IMR-90 (cell line): ENCODE measurements around the gene C14orf119. TPM values are rescaled to one million over a fixed set of nuclear protein-coding genes. Genes with fewer than 3 reads are reported as not detected.

Experiments used
- ATAC-seq: fragments of 200-7000 bp; cut with Tn5 transposase; 2 replicates; pipeline ENCODE4 v1.9.1; 2020; ENCODE audit warnings: low read depth, mild to moderate bottlenecking, moderate library complexity
- BruUV-seq: library from RNA; stranded (reverse); fragments of 400-500 nt; replicated peaks from 2 replicates; lab custom pipeline; 2021; lab: Mats Ljungman, UMichigan
- CTCF ChIA-PET: fragments of 300-600 bp; formaldehyde crosslinking; extraction: SDS; loops from one replicate; lab custom pipeline; 2021; ENCODE audit warnings: antibody characterized with exemption; lab: Yijun Ruan, JAX
- POLR2A ChIA-PET: fragments of 300-600 bp; sonication (Branson Sonifier 250); formaldehyde crosslinking; loops from one replicate; lab custom pipeline; 2022; ENCODE audit warnings: antibody characterized with exemption; ENCODE audit not compliant: unreplicated experiment; lab: Charles Lee
- DNase-seq: peaks from one replicate; pipeline ENCODE4 v3.0.0; 2013
- H2AFZ ChIP-seq: replicated peaks from 2 replicates; pipeline ENCODE3; 2013; ENCODE audit warnings: low read length, mild to moderate bottlenecking; ENCODE audit not compliant: poor library complexity
- H2AK5ac ChIP-seq: 2 replicates; pipeline ENCODE4 v1.6.1; 2013; ENCODE audit warnings: low read depth, low read length, inconsistent platforms
- H2AK9ac ChIP-seq: replicated peaks from 2 replicates; pipeline ENCODE3; 2013; ENCODE audit warnings: mild to moderate bottlenecking, low read depth, low read length, moderate library complexity; ENCODE audit not compliant: poor library complexity
- H2BK120ac ChIP-seq: 2 replicates; pipeline ENCODE4 v1.6.1; 2013; ENCODE audit warnings: low read depth, low read length, inconsistent platforms
- H2BK15ac ChIP-seq: 3 replicates; pipeline ENCODE4 v1.6.1; 2013; ENCODE audit warnings: low read depth, low read length, inconsistent platforms
- H2BK20ac ChIP-seq: 2 replicates; pipeline ENCODE4 v1.6.1; 2013; ENCODE audit warnings: low read depth, mild to moderate bottlenecking, inconsistent platforms, low read length, moderate library complexity
- H2BK5ac ChIP-seq: 2 replicates; pipeline ENCODE4 v1.6.1; 2013; ENCODE audit warnings: mild to moderate bottlenecking, low read depth, low read length, inconsistent platforms; ENCODE audit not compliant: poor library complexity, severe bottlenecking
- H3K14ac ChIP-seq: replicated peaks from 2 replicates; pipeline ENCODE4 v1.6.1; 2013; ENCODE audit warnings: low read depth, low read length, inconsistent platforms
- H3K18ac ChIP-seq: 2 replicates; pipeline ENCODE4 v1.6.1; 2013; ENCODE audit warnings: low read depth, low read length, control low read depth
- H3K23ac ChIP-seq: 2 replicates; pipeline ENCODE4 v1.6.1; 2013; ENCODE audit warnings: low read depth, low read length, inconsistent platforms
- H3K27ac ChIP-seq: 2 replicates; pipeline ENCODE4 v1.5.1; 2013; ENCODE audit warnings: mild to moderate bottlenecking, control low read depth, low read length; ENCODE audit not compliant: insufficient read depth
- H3K27me3 ChIP-seq: 2 replicates; pipeline ENCODE4 v1.6.1; 2013; ENCODE audit warnings: low read length; ENCODE audit not compliant: control insufficient read depth, insufficient read depth
- H3K36me3 ChIP-seq: 2 replicates; pipeline ENCODE4 v1.6.1; 2013; ENCODE audit warnings: low read length, mixed read lengths; ENCODE audit not compliant: control insufficient read depth, insufficient read depth
- H3K4ac ChIP-seq: 2 replicates; pipeline ENCODE4 v1.6.1; 2013; ENCODE audit warnings: low read depth, low read length, inconsistent platforms
- H3K4me1 ChIP-seq: 2 replicates; pipeline ENCODE4 v1.6.1; 2013; ENCODE audit warnings: low read length, mixed read lengths; ENCODE audit not compliant: control insufficient read depth, insufficient read depth
- H3K4me2 ChIP-seq: 2 replicates; pipeline ENCODE4 v1.6.1; 2013; ENCODE audit warnings: low read depth, mild to moderate bottlenecking, control low read depth, low read length, moderate library complexity
- H3K4me3 ChIP-seq: 2 replicates; pipeline ENCODE4 v1.5.1; 2013; ENCODE audit warnings: low read depth, mild to moderate bottlenecking, control low read depth, low read length, moderate library complexity; ENCODE audit not compliant: insufficient read depth
- H3K56ac ChIP-seq: 2 replicates; pipeline ENCODE4 v1.6.1; 2013; ENCODE audit warnings: low read length, inconsistent platforms; ENCODE audit not compliant: insufficient read depth; ENCODE audit errors: extremely low read depth
- H3K79me1 ChIP-seq, 2 experiments: 2 replicates each; pipeline ENCODE4 v1.6.1; 2013; ENCODE audit warnings: low read length in 2 of 2, inconsistent platforms in 1 of 2, low read depth in 1 of 2
- H3K9ac ChIP-seq: 2 replicates; pipeline ENCODE4 v1.6.1; 2013; ENCODE audit warnings: low read depth, low read length, control low read depth
- H3K9me1 ChIP-seq: 2 replicates; pipeline ENCODE4 v1.6.1; 2013; ENCODE audit warnings: low read length, inconsistent platforms; ENCODE audit not compliant: insufficient read depth
- H3K9me3 ChIP-seq: 2 replicates; pipeline ENCODE4 v1.6.1; 2013; ENCODE audit warnings: low read length; ENCODE audit not compliant: control insufficient read depth, insufficient read depth
- H4K20me1 ChIP-seq: 2 replicates; pipeline ENCODE4 v1.6.1; 2013; ENCODE audit warnings: low read length, inconsistent platforms; ENCODE audit not compliant: insufficient read depth
- H4K5ac ChIP-seq: 2 replicates; pipeline ENCODE4 v1.6.1; 2013; ENCODE audit warnings: mild to moderate bottlenecking, low read depth, low read length, control low read depth
- H4K8ac ChIP-seq, 2 experiments: 2 replicates each; pipeline ENCODE4 v1.6.1; 2013; ENCODE audit warnings: low read depth in 2 of 2, low read length in 2 of 2, control low read depth in 1 of 2, inconsistent platforms in 1 of 2
- H4K91ac ChIP-seq: 2 replicates; pipeline ENCODE4 v1.6.1; 2013; ENCODE audit warnings: low read depth, low read length, inconsistent platforms; ENCODE audit not compliant: insufficient read depth
- BHLHE40 ChIP-seq: fragments of 150-350 bp; IDR thresholded peaks from 2 replicates; pipeline ENCODE4 v1.6.1; 2016; ENCODE audit warnings: mild to moderate bottlenecking, low read depth, low read length
- CEBPB ChIP-seq: IDR thresholded peaks from 2 replicates; pipeline ENCODE4 v1.6.1; 2012; ENCODE audit warnings: low read depth, low read length, improper control_type of control experiment
- CHD1 ChIP-seq: IDR thresholded peaks from 2 replicates; pipeline ENCODE4 v1.6.1; 2012; ENCODE audit warnings: low read depth, low read length, improper control_type of control experiment
- MAFK ChIP-seq: IDR thresholded peaks from 2 replicates; pipeline ENCODE4 v1.6.1; 2012; ENCODE audit warnings: low read depth, low read length, improper control_type of control experiment
- POLR2A ChIP-seq: IDR thresholded peaks from 2 replicates; pipeline ENCODE4 v1.6.1; 2012; ENCODE audit warnings: mild to moderate bottlenecking, low read depth, low read length
- RCOR1 ChIP-seq: IDR thresholded peaks from 2 replicates; pipeline ENCODE4 v1.6.1; 2012; ENCODE audit warnings: mild to moderate bottlenecking, low read length, improper control_type of control experiment; ENCODE audit not compliant: insufficient replicate concordance
- SMC3 ChIP-seq: fragments of 150-350 bp; IDR thresholded peaks from 2 replicates; pipeline ENCODE4 v1.6.1; 2016; ENCODE audit warnings: low read depth, mild to moderate bottlenecking, antibody characterized with exemption, low read length, moderate library complexity
- WGBS, 2 experiments: methylation state at CpG; one replicate each; pipeline versions ENCODE4 v1.1.5 to v1.1.7; 2013; ENCODE audit warnings: missing lambda C conversion rate in 2 of 2; ENCODE audit not compliant: insufficient read length in 1 of 2; ENCODE audit errors: extremely low coverage in 2 of 2; 5-methylcytosine and 5-hydroxymethylcytosine counted together
- dilution Hi-C: fragments of 300-500 bp; cut with HindIII; formaldehyde crosslinking; loops from one replicate; pipeline ENCODE4 v1.14.3; 2018; ENCODE audit warnings: low sequenced_read_pairs; ENCODE audit not compliant: unreplicated experiment
- in situ Hi-C: fragments of 300-500 bp; cut with MboI; formaldehyde crosslinking; loops from 3 replicates; pipeline ENCODE4 v1.14.3; 2019; ENCODE audit warnings: low sequenced_read_pairs, inconsistent platforms, mixed read lengths
- intact Hi-C: fragments of 100-400 bp; cut with micrococcal nuclease; formaldehyde crosslinking; loops from 2 replicates; pipeline ENCODE4 v1.10.0; 2022
- polyA plus RNA-seq, 3 experiments: library from polyadenylated mRNA; depleted of rRNA; stranded (reverse); fragments of >200 nt; gene quantifications; 2 replicates each; pipeline ENCODE4 v1.2.3, GENCODE V29; 2012; ENCODE audit warnings: low replicate concordance in 1 of 3
- total RNA-seq: library from RNA; depleted of rRNA; stranded (reverse); fragments of >200 nt; gene quantifications from 2 replicates; pipeline ENCODE4 v1.2.3, GENCODE V29; 2012
- TF ChIP-seq, protein P1 (sequence below): conservative IDR thresholded peaks from 2 replicates; pipeline ENCODE4 v1.5.1; 2012; ENCODE audit warnings: mild to moderate bottlenecking, low read depth, low read length, improper control_type of control experiment
- TF ChIP-seq, protein P2 (sequence below): fragments of 150-350 bp; IDR thresholded peaks from 2 replicates; pipeline ENCODE4 v1.6.1; 2016; ENCODE audit warnings: low read depth, mild to moderate bottlenecking, low read length, moderate library complexity, borderline replicate concordance

The C14orf119 gene
- total and polyA plus RNA-seq, 2 of the 4 experiments (the other 2 are of a cell fraction) = 74.0 to 83.7 TPM

DNA sequence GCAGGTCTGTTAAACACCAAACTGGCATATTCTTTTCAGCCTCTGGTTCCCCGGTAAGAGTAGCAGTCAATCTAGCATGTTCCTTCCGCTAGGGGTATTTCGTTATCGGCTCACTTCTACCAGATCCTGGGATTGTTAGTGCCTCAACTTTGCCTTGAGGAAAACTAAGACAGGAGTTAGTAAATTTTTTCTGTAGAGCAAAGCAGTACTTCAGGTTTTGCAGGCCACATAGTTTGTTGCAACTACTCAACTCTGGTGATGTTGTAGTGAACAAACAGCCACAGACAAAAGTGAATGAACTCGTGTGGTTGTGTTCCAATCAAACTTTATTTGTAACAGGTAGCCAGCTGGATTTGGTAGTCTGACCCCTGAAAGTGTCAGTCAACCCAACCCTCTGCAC lies 31.7 kb upstream of the C14orf119 start:
- in situ Hi-C loops (loop anchor here (10.0 kb wide), 1 partner anchor 509 kb away; no protein-coding TSS in a partner anchor), dilution Hi-C loops (no loop called here), intact Hi-C loops (loop anchor here (2.0 kb wide), 1 partner anchor 135 kb away; the partner anchor contains the start of gene PRMT5)
- Histone ChIP-seq H3K18ac (no peak overlapping the region), H3K36me3 (peaks cover 78% of the 10 kb centered on the region), H3K27ac (no peak overlapping the region; the same call in 1 of the 2 replicates), H2BK5ac (no peak overlapping the region), H3K9me3 (no peaks in the 10 kb centered on the region), H3K4me2 (no peak overlapping the region), H3K56ac (no peak overlapping the region), H2AK9ac (no peak overlapping the region), H3K9me1 (peaks cover 8% of the 10 kb centered on the region; the same call in 1 of the 2 replicates), H4K8ac (no peak overlapping the region), H3K14ac (no peak overlapping the region), H2AFZ (no peak overlapping the region), H2BK20ac (no peak overlapping the region), H3K4ac (no peak overlapping the region), H3K9ac (no peak overlapping the region), H3K4me3 (no peak overlapping the region), H2BK15ac (no peak overlapping the region), H3K23ac (no peak overlapping the region), H2BK120ac (no peak overlapping the region), H4K91ac (no peak overlapping the region), H4K5ac (no peak overlapping the region), H2AK5ac (no peak overlapping the region), H3K79me1 (peaks cover 21 to 75% of the 10 kb centered on the region in 2 experiments), H4K20me1 (peaks cover 36% of the 10 kb centered on the region), H3K4me1 (peaks cover 9% of the 10 kb centered on the region), H3K27me3 (no peaks in the 10 kb centered on the region)
- CTCF ChIA-PET = interaction anchor here (1.1 kb wide), 1 partner anchor 57 kb away, joined by 3 read pairs; no protein-coding TSS in a partner anchor
- POLR2A ChIA-PET = no interaction called here
- no peak for ATAC-seq
- TF ChIP-seq, protein P1, sequence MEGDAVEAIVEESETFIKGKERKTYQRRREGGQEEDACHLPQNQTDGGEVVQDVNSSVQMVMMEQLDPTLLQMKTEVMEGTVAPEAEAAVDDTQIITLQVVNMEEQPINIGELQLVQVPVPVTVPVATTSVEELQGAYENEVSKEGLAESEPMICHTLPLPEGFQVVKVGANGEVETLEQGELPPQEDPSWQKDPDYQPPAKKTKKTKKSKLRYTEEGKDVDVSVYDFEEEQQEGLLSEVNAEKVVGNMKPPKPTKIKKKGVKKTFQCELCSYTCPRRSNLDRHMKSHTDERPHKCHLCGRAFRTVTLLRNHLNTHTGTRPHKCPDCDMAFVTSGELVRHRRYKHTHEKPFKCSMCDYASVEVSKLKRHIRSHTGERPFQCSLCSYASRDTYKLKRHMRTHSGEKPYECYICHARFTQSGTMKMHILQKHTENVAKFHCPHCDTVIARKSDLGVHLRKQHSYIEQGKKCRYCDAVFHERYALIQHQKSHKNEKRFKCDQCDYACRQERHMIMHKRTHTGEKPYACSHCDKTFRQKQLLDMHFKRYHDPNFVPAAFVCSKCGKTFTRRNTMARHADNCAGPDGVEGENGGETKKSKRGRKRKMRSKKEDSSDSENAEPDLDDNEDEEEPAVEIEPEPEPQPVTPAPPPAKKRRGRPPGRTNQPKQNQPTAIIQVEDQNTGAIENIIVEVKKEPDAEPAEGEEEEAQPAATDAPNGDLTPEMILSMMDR = no peak
- TF ChIP-seq RCOR1 (no peak), BHLHE40 (no peak), CHD1 (no peak), POLR2A (no peak), CEBPB (no peak), SMC3 (no peak), MAFK (no peak)
- TF ChIP-seq, protein P2, sequence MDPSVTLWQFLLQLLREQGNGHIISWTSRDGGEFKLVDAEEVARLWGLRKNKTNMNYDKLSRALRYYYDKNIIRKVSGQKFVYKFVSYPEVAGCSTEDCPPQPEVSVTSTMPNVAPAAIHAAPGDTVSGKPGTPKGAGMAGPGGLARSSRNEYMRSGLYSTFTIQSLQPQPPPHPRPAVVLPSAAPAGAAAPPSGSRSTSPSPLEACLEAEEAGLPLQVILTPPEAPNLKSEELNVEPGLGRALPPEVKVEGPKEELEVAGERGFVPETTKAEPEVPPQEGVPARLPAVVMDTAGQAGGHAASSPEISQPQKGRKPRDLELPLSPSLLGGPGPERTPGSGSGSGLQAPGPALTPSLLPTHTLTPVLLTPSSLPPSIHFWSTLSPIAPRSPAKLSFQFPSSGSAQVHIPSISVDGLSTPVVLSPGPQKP = no peak
- no TSS peak for BruUV-seq
- WGBS, 2 experiments = 79% methylated on average over 2 of the region's 5 CpGs; no CpG with 5 or more reads in 1 of the 2 experiments
- DNase-seq = no peak
